Measurements from ENCODE around the gene KDM1B. TPM values are rescaled to one million over a fixed set of nuclear protein-coding genes. Genes with fewer than 3 reads are reported as not detected.
"Not testable (repeated sequence)": the region's sequence is repeated elsewhere in the genome, so short reads cannot be mapped to it uniquely, and the experiment has no call there.

KDM1B gene
- total and polyA plus RNA-seq, 2 donors (not counting 1 experiment from before 2014, with no cell fraction given): 12.0 to 26.1 TPM

DNA sequence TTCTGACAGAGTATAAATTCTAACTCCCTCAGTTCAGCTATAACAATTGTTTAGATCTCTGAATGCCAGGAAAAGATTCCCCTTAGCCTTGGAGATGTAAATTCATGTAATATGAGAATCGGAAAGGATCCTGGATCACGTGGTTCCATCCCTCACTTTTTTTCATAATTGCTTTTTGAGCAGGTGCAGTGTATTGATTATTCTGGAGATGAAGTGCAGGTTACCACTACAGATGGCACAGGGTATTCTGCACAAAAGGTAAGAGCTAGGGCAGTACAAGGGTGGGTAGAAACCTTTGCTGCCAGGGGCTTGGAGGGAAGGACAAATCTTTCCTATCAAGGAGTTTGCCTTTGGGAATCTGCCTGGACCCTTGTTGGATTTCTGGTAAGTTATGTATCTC lies 52.7 kb downstream of the KDM1B start:
- no peak overlapping the region for H3K4me3 ChIP-seq (replicated peaks in 1 of 4; ENCODE audit: control extremely low read depth in 1 of 4, insufficient read depth in 1 of 4, low read depth in 3 of 4, low read length in 4 of 4)
- H3K4me1 ChIP-seq (ENCODE audit: control insufficient read depth, extremely low read depth, insufficient read depth, low read length): no peaks in the 10 kb centered on the region
- no peak overlapping the region for H3K4me2 ChIP-seq (ENCODE audit: extremely low read depth, insufficient read depth, low read length)
- H3K27ac ChIP-seq (ENCODE audit: insufficient read depth, low read length): no peak overlapping the region
- H3K27me3 ChIP-seq (ENCODE audit: control insufficient read depth, insufficient read depth, low read length): no peaks in the 10 kb centered on the region
- H2AFZ ChIP-seq (ENCODE audit: low read length): no peak overlapping the region
- H3K9ac ChIP-seq (ENCODE audit: insufficient read depth, low read length): no peak overlapping the region
- no peaks in the 10 kb centered on the region for H3K9me3 ChIP-seq (ENCODE audit: control insufficient read depth, insufficient read depth, low read depth, low read length)
- TF ChIP-seq, protein P1, sequence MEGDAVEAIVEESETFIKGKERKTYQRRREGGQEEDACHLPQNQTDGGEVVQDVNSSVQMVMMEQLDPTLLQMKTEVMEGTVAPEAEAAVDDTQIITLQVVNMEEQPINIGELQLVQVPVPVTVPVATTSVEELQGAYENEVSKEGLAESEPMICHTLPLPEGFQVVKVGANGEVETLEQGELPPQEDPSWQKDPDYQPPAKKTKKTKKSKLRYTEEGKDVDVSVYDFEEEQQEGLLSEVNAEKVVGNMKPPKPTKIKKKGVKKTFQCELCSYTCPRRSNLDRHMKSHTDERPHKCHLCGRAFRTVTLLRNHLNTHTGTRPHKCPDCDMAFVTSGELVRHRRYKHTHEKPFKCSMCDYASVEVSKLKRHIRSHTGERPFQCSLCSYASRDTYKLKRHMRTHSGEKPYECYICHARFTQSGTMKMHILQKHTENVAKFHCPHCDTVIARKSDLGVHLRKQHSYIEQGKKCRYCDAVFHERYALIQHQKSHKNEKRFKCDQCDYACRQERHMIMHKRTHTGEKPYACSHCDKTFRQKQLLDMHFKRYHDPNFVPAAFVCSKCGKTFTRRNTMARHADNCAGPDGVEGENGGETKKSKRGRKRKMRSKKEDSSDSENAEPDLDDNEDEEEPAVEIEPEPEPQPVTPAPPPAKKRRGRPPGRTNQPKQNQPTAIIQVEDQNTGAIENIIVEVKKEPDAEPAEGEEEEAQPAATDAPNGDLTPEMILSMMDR (conservative IDR thresholded peaks at IDR 0.05 in 1 of 2, IDR thresholded peaks at IDR 0.05 in 1 of 2; ENCODE audit: low read depth in 1 of 2, low read length in 2 of 2): no peak
- no peak for TF ChIP-seq EZH2 (IDR thresholded peaks at IDR 0.05; ENCODE audit: low read length, missing control alignments)
- H3K79me2 ChIP-seq (ENCODE audit: control insufficient read depth, insufficient read depth, low read length): no peaks in the 10 kb centered on the region
- DNase-seq (ENCODE audit: low read depth in 2 of 2): no peak
- no peaks in the 10 kb centered on the region for H3K36me3 ChIP-seq (ENCODE audit: control insufficient read depth, insufficient read depth, low read length)
- H4K20me1 ChIP-seq (ENCODE audit: control insufficient read depth, extremely low read depth, insufficient read depth, low read length): no peaks in the 10 kb centered on the region

DNA sequence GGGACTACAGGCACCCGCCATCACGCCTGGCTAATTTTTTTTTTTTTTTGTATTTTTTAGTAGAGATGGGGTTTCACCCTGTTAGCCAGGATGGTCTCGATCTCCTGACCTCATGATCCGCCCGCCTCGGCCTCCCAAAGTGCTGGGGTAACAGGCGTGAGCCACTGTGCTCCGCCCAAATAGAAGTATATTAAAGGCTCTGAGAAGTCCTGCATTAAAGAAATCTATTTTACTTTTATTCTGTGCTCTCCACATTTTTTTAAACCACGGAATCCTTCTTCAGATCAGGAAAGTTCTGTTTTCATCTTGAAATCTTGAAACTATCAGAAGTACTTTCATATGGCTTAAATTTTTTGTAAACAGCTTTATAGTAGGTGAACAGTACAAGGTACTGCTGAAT lies 53.6 kb downstream of the KDM1B start:
- H3K4me1 ChIP-seq (ENCODE audit: control insufficient read depth, extremely low read depth, insufficient read depth, low read length); H3K9ac ChIP-seq (ENCODE audit: insufficient read depth, low read length); H4K20me1 ChIP-seq (ENCODE audit: control insufficient read depth, extremely low read depth, insufficient read depth, low read length); H3K36me3 ChIP-seq (ENCODE audit: control insufficient read depth, insufficient read depth, low read length); H2AFZ ChIP-seq (ENCODE audit: low read length); DNase-seq (ENCODE audit: low read depth in 2 of 2); H3K4me3 ChIP-seq (replicated peaks in 1 of 4; ENCODE audit: control extremely low read depth in 1 of 4, insufficient read depth in 1 of 4, low read depth in 3 of 4, low read length in 4 of 4); H3K9me3 ChIP-seq (ENCODE audit: control insufficient read depth, insufficient read depth, low read depth, low read length); H3K79me2 ChIP-seq (ENCODE audit: control insufficient read depth, insufficient read depth, low read length); H3K4me2 ChIP-seq (ENCODE audit: extremely low read depth, insufficient read depth, low read length); H3K27ac ChIP-seq (ENCODE audit: insufficient read depth, low read length); H3K27me3 ChIP-seq (ENCODE audit: control insufficient read depth, insufficient read depth, low read length): not testable (repeated sequence)

DNA sequence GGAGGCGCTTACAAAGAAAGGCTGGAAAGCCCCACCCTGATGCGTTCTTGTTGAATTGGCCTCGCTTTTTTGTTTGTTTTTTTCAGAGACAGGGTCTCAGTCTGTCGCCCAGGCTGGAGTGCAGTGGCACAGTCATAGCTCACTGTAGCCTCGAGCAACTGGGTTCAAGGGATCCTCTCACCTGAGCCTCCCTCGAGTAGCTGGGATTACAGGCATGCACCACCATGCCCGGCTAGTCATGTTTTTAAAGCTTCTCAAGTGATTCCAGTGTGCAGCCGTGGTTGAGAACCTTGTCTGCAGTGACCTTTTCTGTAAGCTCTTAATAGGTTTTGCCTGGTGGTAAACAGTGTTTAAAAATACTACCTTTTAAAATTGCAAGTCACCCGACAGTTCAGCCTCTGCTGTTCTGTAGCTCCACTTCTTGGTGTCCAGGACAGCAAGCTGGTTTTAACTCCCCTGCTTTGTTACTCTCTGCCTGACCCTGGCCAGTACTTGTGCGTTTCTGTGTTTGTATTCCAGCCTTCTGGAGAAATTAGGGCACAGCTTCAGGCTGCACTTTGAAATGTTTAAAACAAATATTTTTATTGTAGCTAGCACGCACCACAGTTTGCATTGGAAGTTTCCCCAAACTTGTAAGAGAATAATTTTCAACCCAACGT lies 54.4 kb downstream of the KDM1B start:
- Histone ChIP-seq H3K4me1 (ENCODE audit: control insufficient read depth, extremely low read depth, insufficient read depth, low read length) (no peaks in the 10 kb centered on the region), H2AFZ (ENCODE audit: low read length) (no peak overlapping the region), H4K20me1 (ENCODE audit: control insufficient read depth, extremely low read depth, insufficient read depth, low read length) (no peaks in the 10 kb centered on the region), H3K27ac (ENCODE audit: insufficient read depth, low read length) (no peak overlapping the region), H3K4me3 (replicated peaks in 1 of 4; ENCODE audit: control extremely low read depth in 1 of 4, insufficient read depth in 1 of 4, low read depth in 3 of 4, low read length in 4 of 4) (no peak overlapping the region), H3K4me2 (ENCODE audit: extremely low read depth, insufficient read depth, low read length) (no peak overlapping the region), H3K9ac (ENCODE audit: insufficient read depth, low read length) (no peak overlapping the region), H3K36me3 (ENCODE audit: control insufficient read depth, insufficient read depth, low read length) (no peaks in the 10 kb centered on the region), H3K79me2 (ENCODE audit: control insufficient read depth, insufficient read depth, low read length) (no peaks in the 10 kb centered on the region), H3K27me3 (ENCODE audit: control insufficient read depth, insufficient read depth, low read length) (no peaks in the 10 kb centered on the region), H3K9me3 (ENCODE audit: control insufficient read depth, insufficient read depth, low read depth, low read length) (no peaks in the 10 kb centered on the region)
- DNase-seq (ENCODE audit: low read depth in 2 of 2): no peak
- TF ChIP-seq EZH2 (IDR thresholded peaks at IDR 0.05; ENCODE audit: low read length, missing control alignments): no peak
- TF ChIP-seq, protein P1 (conservative IDR thresholded peaks at IDR 0.05 in 1 of 2, IDR thresholded peaks at IDR 0.05 in 1 of 2; ENCODE audit: low read depth in 1 of 2, low read length in 2 of 2): no peak
